HCT116 (cell line): ENCODE results near the gene THRB. TPM values are rescaled to one million over a fixed set of nuclear protein-coding genes. Genes with fewer than 3 reads are reported as not detected.
A peak's percentile ranks its signal among the peaks of the same experiment; 100 is the strongest.

Experiments used
- ATAC-seq: fragments of 200-7000 bp; cut with Tn5 transposase; 2 replicates; pipeline ENCODE4 v1.9.1; 2020; ENCODE audit warnings: mild to moderate bottlenecking, moderate library complexity
- BruUV-seq: library from RNA; stranded (reverse); fragments of 400-500 nt; replicated peaks from 2 replicates; lab custom pipeline; 2021; lab: Mats Ljungman, UMichigan
- CTCF ChIA-PET: fragments of 300-600 bp; sonication (Branson Sonifier 250); formaldehyde crosslinking; loops from one replicate; lab custom pipeline; 2021; ENCODE audit warnings: antibody characterized with exemption; lab: Charles Lee
- POLR2A ChIA-PET: fragments of 300-600, 350-600 bp; sonication (Branson Sonifier 250); formaldehyde crosslinking; loops from one replicate; lab custom pipeline; 2021; ENCODE audit warnings: antibody characterized with exemption; lab: Charles Lee
- RAD21 ChIA-PET, 2 experiments: fragments of 300-600 bp; sonication (Branson Sonifier 250); formaldehyde crosslinking; loops; one replicate each; lab custom pipeline; 2023; ENCODE audit warnings: low total read pairs in 2 of 2; ENCODE audit not compliant: uncharacterized antibody in 2 of 2, unreplicated experiment in 2 of 2, low non-redundant PET in 1 of 2; lab: Charles Lee
- DNase-seq: peaks from one replicate; pipeline ENCODE4 v3.0.0-alpha.2; 2010; ENCODE audit warnings: low read depth, low spot score
- H2AFZ ChIP-seq: fragments of 200-600 bp; shearing (Covaris generic), sonication (generic); 2 replicates; pipeline ENCODE4 v1.6.1; 2017; ENCODE audit warnings: low read depth, mixed run types, mixed read lengths, antibody characterized with exemption, low read length; ENCODE audit not compliant: poor library complexity, severe bottlenecking
- H3K27ac ChIP-seq: 2 replicates; pipeline ENCODE4 v1.5.1; 2012; ENCODE audit warnings: low read depth, low read length
- H3K27me3 ChIP-seq: fragments of 200-600 bp; sonication (generic); 2 replicates; pipeline ENCODE4 v1.6.1; 2016; ENCODE audit warnings: mixed run types, low read length, mixed read lengths; ENCODE audit not compliant: insufficient read depth
- H3K36me3 ChIP-seq, 2 experiments: fragments of 200-500 bp in 1 of 2; fragments of 200-600 bp in 1 of 2; sonication (Bioruptor generic) in 1 of 2; sonication (generic) in 1 of 2; 2 replicates each; pipeline versions ENCODE4 v1.5.1 to v1.6.1; 2014 to 2016; ENCODE audit warnings: low read length in 2 of 2, inconsistent platforms in 1 of 2, mixed read lengths in 1 of 2, mixed run types in 1 of 2; ENCODE audit not compliant: insufficient read depth in 2 of 2, control insufficient read depth in 1 of 2
- H3K4me1 ChIP-seq, 2 experiments: fragments of 200-600 bp in 1 of 2; sonication (generic) in 1 of 2; 2 replicates each; pipeline versions ENCODE4 v1.5.1 to v1.6.1; 2012 to 2017; ENCODE audit warnings: low read length in 2 of 2, inconsistent platforms in 1 of 2, mild to moderate bottlenecking in 1 of 2, mixed read lengths in 1 of 2, mixed run types in 1 of 2, moderate library complexity in 1 of 2; ENCODE audit not compliant: insufficient read depth in 2 of 2, control insufficient read depth in 1 of 2
- H3K4me2 ChIP-seq: fragments of 200-600 bp; sonication (generic); 2 replicates; pipeline ENCODE4 v1.6.1; 2017; ENCODE audit warnings: mixed run types, low read length, mixed read lengths
- H3K4me3 ChIP-seq, 2 experiments: fragments of 200-600 bp in 1 of 2; sonication (generic) in 1 of 2; replicated peaks in 1 of 2; 2 replicates each; pipeline ENCODE4 v1.5.1; 2011 to 2016; ENCODE audit warnings: low read length in 2 of 2, control low read depth in 1 of 2, low read depth in 1 of 2, mild to moderate bottlenecking in 1 of 2, mixed read lengths in 1 of 2, mixed run types in 1 of 2
- H3K79me2 ChIP-seq: fragments of 200-600 bp; sonication (generic); 2 replicates; pipeline ENCODE4 v1.6.1; 2017; ENCODE audit warnings: mild to moderate bottlenecking, mixed run types, low read length, moderate library complexity, mixed read lengths; ENCODE audit not compliant: insufficient read depth
- H3K9ac ChIP-seq: fragments of 200-600 bp; sonication (generic); 2 replicates; pipeline ENCODE4 v1.6.1; 2016; ENCODE audit warnings: low read length, mixed read lengths
- H3K9me2 ChIP-seq: fragments of 200-600 bp; sonication (generic), shearing (Covaris generic); 2 replicates; pipeline ENCODE4 v1.6.1; 2017; ENCODE audit warnings: mixed run types, mild to moderate bottlenecking, moderate library complexity; ENCODE audit not compliant: insufficient read depth
- H3K9me3 ChIP-seq, 2 experiments: fragments of 200-500 bp in 1 of 2; fragments of 200-600 bp in 1 of 2; sonication (Bioruptor generic) in 1 of 2; sonication (generic) in 1 of 2; 2 replicates each; pipeline ENCODE4 v1.6.1; 2014 to 2017; ENCODE audit warnings: low read length in 2 of 2, mixed read lengths in 2 of 2, inconsistent platforms in 1 of 2, low read depth in 1 of 2, mild to moderate bottlenecking in 1 of 2, mixed run types in 1 of 2, moderate library complexity in 1 of 2; ENCODE audit not compliant: control insufficient read depth in 1 of 2, insufficient read depth in 1 of 2
- H4K20me1 ChIP-seq: fragments of 200-600 bp; sonication (generic), shearing (Covaris generic); 2 replicates; pipeline ENCODE4 v1.6.1; 2017; ENCODE audit warnings: mixed run types, mild to moderate bottlenecking, moderate library complexity; ENCODE audit not compliant: insufficient read depth
- ELF1 ChIP-seq: IDR thresholded peaks from 2 replicates; pipeline ENCODE4 v1.6.1; 2012; ENCODE audit warnings: low read depth, borderline replicate concordance
- EZH2 ChIP-seq: fragments of 200-600 bp; sonication (generic); IDR thresholded peaks from 2 replicates; pipeline ENCODE4 v1.6.1; 2017; ENCODE audit warnings: antibody characterized with exemption, mixed run types
- JUND ChIP-seq: IDR thresholded peaks from 2 replicates; pipeline ENCODE4 v1.6.1; 2012
- POLR2A ChIP-seq: IDR thresholded peaks from 2 replicates; pipeline ENCODE4 v1.7.0; 2011; ENCODE audit warnings: borderline replicate concordance; ENCODE audit not compliant: insufficient read depth, insufficient read length; ENCODE audit errors: extremely low read depth
- RAD21 ChIP-seq: IDR thresholded peaks from 2 replicates; pipeline ENCODE4 v1.6.1; 2012; ENCODE audit warnings: low read depth, mild to moderate bottlenecking
- intact Hi-C: fragments of 100-400 bp; cut with micrococcal nuclease; formaldehyde crosslinking; loops from 2 replicates; pipeline ENCODE4 v1.10.0; 2022
- total RNA-seq: library from RNA; stranded (reverse); gene quantifications from one replicate; pipeline ENCODE4 v1.2.1, GENCODE V29; 2021; ENCODE audit not compliant: unreplicated experiment
- TF ChIP-seq, protein P1 (sequence below): IDR thresholded peaks from 2 replicates; pipeline ENCODE4 v1.6.1; 2012
- TF ChIP-seq, protein P2 (sequence below): IDR thresholded peaks from 2 replicates; pipeline ENCODE4 v1.6.1; 2012; ENCODE audit warnings: low read depth
- TF ChIP-seq, protein P3 (sequence below), 3 experiments: fragments of 200-600 bp in 1 of 3; sonication (generic) in 1 of 3; IDR thresholded peaks in 2 of 3; conservative IDR thresholded peaks in 1 of 3; 2 replicates each; pipeline ENCODE4 v1.5.1; 2012 to 2017; ENCODE audit warnings: low read depth in 2 of 3, low read length in 2 of 3, antibody characterized with exemption in 1 of 3, borderline replicate concordance in 1 of 3, control low read depth in 1 of 3, mild to moderate bottlenecking in 1 of 3, mixed read lengths in 1 of 3, mixed run types in 1 of 3, moderate library complexity in 1 of 3; ENCODE audit not compliant: insufficient read depth in 1 of 3

The THRB gene
- total RNA-seq, 1 experiment from 2014 or later = 2.5 TPM

DNA sequence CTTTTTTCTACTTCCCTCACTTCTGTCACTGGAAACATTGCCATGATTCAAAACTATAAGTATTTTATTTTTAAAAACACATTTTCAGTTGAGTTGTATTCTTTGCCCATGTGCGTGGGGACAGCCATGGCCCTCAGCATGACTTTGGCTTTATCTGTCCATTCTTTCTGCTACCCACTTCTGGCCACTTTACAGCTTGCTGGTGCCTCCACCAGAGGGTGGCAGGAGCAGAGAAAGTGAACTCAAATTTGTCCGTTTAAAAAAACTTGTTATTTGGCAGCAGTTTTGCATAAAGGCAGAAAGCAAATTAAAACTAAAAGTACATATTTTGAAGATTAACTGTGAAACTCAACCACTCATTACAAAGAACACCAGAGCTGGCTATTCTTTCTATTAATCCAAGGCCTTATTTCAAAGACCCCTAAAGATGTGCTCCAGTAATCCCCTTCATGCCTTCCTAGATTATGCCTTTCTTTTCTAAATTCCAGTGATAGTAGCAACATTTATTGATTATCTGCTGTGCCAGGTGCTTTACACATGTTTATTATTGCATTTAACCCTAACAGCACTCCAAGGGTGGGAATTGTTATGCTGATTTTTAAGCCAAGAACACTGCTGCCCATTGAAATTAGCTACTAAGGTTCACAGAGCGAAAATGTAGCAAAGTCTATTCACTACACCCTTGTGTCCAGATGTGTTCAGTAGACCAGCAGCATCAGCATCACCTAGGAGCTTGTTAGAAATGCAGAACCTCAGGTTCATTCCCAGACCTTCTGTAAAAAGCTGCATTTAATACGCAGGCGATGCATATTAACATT lies 134.8 kb downstream of the THRB start:
- ATAC-seq = no peak
- intact Hi-C loops = no loop called here
- POLR2A ChIA-PET = no interaction called here

DNA sequence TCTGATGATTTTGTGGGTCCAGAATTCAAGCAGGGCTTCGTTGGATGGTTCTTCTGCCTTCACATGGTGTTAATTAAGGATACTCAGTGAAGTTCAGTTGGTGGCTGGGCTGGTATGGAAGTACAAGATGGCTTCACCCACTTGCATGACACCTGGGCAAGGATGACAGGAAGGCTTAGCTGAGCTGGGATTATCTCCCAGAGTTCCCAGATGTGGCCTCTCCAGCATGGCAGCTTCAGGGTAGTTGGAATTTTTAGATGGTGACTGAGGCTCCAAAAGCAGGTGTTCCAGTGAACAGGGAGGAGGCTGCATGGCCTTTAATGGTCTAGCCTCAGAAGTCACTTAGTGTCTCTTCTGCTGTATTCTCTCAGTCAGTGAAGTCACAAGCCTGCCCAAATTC lies 135.5 kb downstream of the THRB start:
- H3K9ac ChIP-seq = no peak overlapping the region
- no peaks in the 10 kb centered on the region for H3K79me2 ChIP-seq
- H3K27ac ChIP-seq = no peak overlapping the region
- no peaks in the 10 kb centered on the region for H3K9me3 ChIP-seq
- BruUV-seq = no TSS peak
- ChIA-PET POLR2A (no interaction called here), RAD21 (no interaction called here), CTCF (no interaction called here)
- H3K9me2 ChIP-seq = no peaks in the 10 kb centered on the region
- no peak overlapping the region for H3K4me3 ChIP-seq
- TF ChIP-seq ELF1 (no peak), EZH2 (no peak), POLR2A (no peak), RAD21 (no peak), JUND (no peak)
- TF ChIP-seq, protein P1, sequence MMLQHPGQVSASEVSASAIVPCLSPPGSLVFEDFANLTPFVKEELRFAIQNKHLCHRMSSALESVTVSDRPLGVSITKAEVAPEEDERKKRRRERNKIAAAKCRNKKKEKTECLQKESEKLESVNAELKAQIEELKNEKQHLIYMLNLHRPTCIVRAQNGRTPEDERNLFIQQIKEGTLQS = no peak
- TF ChIP-seq, protein P2, sequence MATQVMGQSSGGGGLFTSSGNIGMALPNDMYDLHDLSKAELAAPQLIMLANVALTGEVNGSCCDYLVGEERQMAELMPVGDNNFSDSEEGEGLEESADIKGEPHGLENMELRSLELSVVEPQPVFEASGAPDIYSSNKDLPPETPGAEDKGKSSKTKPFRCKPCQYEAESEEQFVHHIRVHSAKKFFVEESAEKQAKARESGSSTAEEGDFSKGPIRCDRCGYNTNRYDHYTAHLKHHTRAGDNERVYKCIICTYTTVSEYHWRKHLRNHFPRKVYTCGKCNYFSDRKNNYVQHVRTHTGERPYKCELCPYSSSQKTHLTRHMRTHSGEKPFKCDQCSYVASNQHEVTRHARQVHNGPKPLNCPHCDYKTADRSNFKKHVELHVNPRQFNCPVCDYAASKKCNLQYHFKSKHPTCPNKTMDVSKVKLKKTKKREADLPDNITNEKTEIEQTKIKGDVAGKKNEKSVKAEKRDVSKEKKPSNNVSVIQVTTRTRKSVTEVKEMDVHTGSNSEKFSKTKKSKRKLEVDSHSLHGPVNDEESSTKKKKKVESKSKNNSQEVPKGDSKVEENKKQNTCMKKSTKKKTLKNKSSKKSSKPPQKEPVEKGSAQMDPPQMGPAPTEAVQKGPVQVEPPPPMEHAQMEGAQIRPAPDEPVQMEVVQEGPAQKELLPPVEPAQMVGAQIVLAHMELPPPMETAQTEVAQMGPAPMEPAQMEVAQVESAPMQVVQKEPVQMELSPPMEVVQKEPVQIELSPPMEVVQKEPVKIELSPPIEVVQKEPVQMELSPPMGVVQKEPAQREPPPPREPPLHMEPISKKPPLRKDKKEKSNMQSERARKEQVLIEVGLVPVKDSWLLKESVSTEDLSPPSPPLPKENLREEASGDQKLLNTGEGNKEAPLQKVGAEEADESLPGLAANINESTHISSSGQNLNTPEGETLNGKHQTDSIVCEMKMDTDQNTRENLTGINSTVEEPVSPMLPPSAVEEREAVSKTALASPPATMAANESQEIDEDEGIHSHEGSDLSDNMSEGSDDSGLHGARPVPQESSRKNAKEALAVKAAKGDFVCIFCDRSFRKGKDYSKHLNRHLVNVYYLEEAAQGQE = no peak
- no peaks in the 10 kb centered on the region for H4K20me1 ChIP-seq
- no peak overlapping the region for H3K4me2 ChIP-seq
- H3K36me3 ChIP-seq = no peaks in the 10 kb centered on the region
- no peaks in the 10 kb centered on the region for H3K27me3 ChIP-seq
- DNase-seq (no peak), ATAC-seq (no peak)
- H3K4me1 ChIP-seq = no peaks in the 10 kb centered on the region
- no peak overlapping the region for H2AFZ ChIP-seq
- intact Hi-C loops = no loop called here

More for the DNA sequence above, 134.8 kb downstream of the THRB start:
- H3K9ac ChIP-seq = no peak overlapping the region
- H3K27ac ChIP-seq = no peak overlapping the region
- CTCF ChIA-PET = interaction anchor here (1.5 kb wide), 1 partner anchor 137 kb away, joined by 4 read pairs; no protein-coding TSS in a partner anchor
- no peaks in the 10 kb centered on the region for H3K79me2 ChIP-seq
- DNase-seq = no peak
- no peak overlapping the region for H3K4me2 ChIP-seq
- H3K4me1 ChIP-seq = peaks cover 2 to 3% of the 10 kb centered on the region in 2 experiments; a peak in 2 of 4 replicates
- H3K36me3 ChIP-seq = no peaks in the 10 kb centered on the region
- RAD21 ChIA-PET = no interaction called here
- no TSS peak for BruUV-seq
- no peaks in the 10 kb centered on the region for H3K27me3 ChIP-seq
- no peak overlapping the region for H2AFZ ChIP-seq
- no peak overlapping the region for H3K4me3 ChIP-seq
- no peaks in the 10 kb centered on the region for H3K9me3 ChIP-seq
- H3K9me2 ChIP-seq = no peaks in the 10 kb centered on the region
- TF ChIP-seq, protein P3, sequence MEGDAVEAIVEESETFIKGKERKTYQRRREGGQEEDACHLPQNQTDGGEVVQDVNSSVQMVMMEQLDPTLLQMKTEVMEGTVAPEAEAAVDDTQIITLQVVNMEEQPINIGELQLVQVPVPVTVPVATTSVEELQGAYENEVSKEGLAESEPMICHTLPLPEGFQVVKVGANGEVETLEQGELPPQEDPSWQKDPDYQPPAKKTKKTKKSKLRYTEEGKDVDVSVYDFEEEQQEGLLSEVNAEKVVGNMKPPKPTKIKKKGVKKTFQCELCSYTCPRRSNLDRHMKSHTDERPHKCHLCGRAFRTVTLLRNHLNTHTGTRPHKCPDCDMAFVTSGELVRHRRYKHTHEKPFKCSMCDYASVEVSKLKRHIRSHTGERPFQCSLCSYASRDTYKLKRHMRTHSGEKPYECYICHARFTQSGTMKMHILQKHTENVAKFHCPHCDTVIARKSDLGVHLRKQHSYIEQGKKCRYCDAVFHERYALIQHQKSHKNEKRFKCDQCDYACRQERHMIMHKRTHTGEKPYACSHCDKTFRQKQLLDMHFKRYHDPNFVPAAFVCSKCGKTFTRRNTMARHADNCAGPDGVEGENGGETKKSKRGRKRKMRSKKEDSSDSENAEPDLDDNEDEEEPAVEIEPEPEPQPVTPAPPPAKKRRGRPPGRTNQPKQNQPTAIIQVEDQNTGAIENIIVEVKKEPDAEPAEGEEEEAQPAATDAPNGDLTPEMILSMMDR (IDR thresholded peaks at IDR 0.05 in 2 of 3, conservative IDR thresholded peaks at IDR 0.05 in 1 of 3; ENCODE audit: borderline replicate concordance in 1 of 3, insufficient read depth in 1 of 3, low read depth in 2 of 3, low read length in 2 of 3) = peak in 1 of 3 experiments; percentile 19; a peak in 2 of 6 replicates
- TF ChIP-seq POLR2A = no peak
- no peaks in the 10 kb centered on the region for H4K20me1 ChIP-seq
